H1 (cell line): ENCODE measurements around the gene ABHD8. TPM values are rescaled to one million over a fixed set of nuclear protein-coding genes. Genes with fewer than 3 reads are reported as not detected.

Experiments used
- CTCF ChIA-PET: fragments of 300-600 bp; sonication (Branson Sonifier 250); formaldehyde crosslinking; loops from one replicate; lab custom pipeline; 2021; ENCODE audit not compliant: partially characterized antibody; lab: Charles Lee
- POLR2A ChIA-PET: fragments of 300-600 bp; sonication (Branson Sonifier 250); formaldehyde crosslinking; loops from one replicate; lab custom pipeline; 2021; ENCODE audit warnings: inconsistent platforms; ENCODE audit not compliant: partially characterized antibody; lab: Charles Lee
- DNase-seq, 2 experiments: peaks; one replicate each; pipeline versions ENCODE4 v3.0.0 to v3.0.0-alpha.2; 2010 to 2022; ENCODE audit warnings: low spot score in 2 of 2, low read depth in 1 of 2, mixed read lengths in 1 of 2
- FAIRE-seq: peaks from 2 replicates; lab custom pipeline; 2011; peaks lifted over from hg19 to GRCh38; lab: Jason Lieb, UNC
- H2AFZ ChIP-seq: 2 replicates; pipeline ENCODE4 v1.8.1; 2012; ENCODE audit warnings: low read length, inconsistent platforms
- H2AK5ac ChIP-seq: 2 replicates; pipeline ENCODE4 v1.6.1; 2013; ENCODE audit warnings: low read depth, low read length
- H2BK120ac ChIP-seq: replicated peaks from 2 replicates; pipeline ENCODE3; 2013; ENCODE audit warnings: low read depth, low read length, inconsistent platforms
- H2BK12ac ChIP-seq: 2 replicates; pipeline ENCODE4 v1.6.1; 2013; ENCODE audit warnings: low read depth, low read length
- H2BK15ac ChIP-seq: 2 replicates; pipeline ENCODE4 v1.6.1; 2013; ENCODE audit warnings: low read length
- H2BK20ac ChIP-seq: 2 replicates; pipeline ENCODE4 v1.6.1; 2013; ENCODE audit warnings: low read length
- H2BK5ac ChIP-seq: 2 replicates; pipeline ENCODE4 v1.6.1; 2013; ENCODE audit warnings: low read depth, low read length
- H3K14ac ChIP-seq: 2 replicates; pipeline ENCODE4 v1.6.1; 2013; ENCODE audit warnings: inconsistent platforms; ENCODE audit not compliant: insufficient read length
- H3K18ac ChIP-seq: 2 replicates; pipeline ENCODE4 v1.6.1; 2013; ENCODE audit warnings: low read length; ENCODE audit errors: extremely low read depth
- H3K23ac ChIP-seq: 2 replicates; pipeline ENCODE4 v1.6.1; 2013; ENCODE audit warnings: inconsistent platforms; ENCODE audit not compliant: insufficient read length
- H3K23me2 ChIP-seq: 2 replicates; pipeline ENCODE4 v1.6.1; 2013; ENCODE audit warnings: low read depth, low read length
- H3K27ac ChIP-seq: 2 replicates; pipeline ENCODE4 v1.6.1; 2011; ENCODE audit warnings: low read depth, low read length, inconsistent platforms
- H3K27me3 ChIP-seq, 4 experiments: replicated peaks in 1 of 4; 1 replicate in 1 of 4; 2 replicates in 3 of 4; pipeline versions ENCODE4 v1.6.1 to v1.8.1; 2011 to 2013; ENCODE audit warnings: low read length in 3 of 4, mild to moderate bottlenecking in 3 of 4, inconsistent platforms in 2 of 4, mixed read lengths in 2 of 4, moderate library complexity in 1 of 4; ENCODE audit not compliant: control insufficient read depth in 3 of 4, insufficient read depth in 3 of 4; ENCODE audit errors: extremely low read depth in 1 of 4
- H3K36me3 ChIP-seq, 4 experiments: 2 replicates each; pipeline versions ENCODE4 v1.6.1 to v1.8.1; 2011 to 2013; ENCODE audit warnings: mild to moderate bottlenecking in 4 of 4, low read length in 3 of 4, moderate library complexity in 2 of 4, control low read depth in 1 of 4, inconsistent platforms in 1 of 4; ENCODE audit not compliant: insufficient read depth in 4 of 4, control insufficient read depth in 2 of 4
- H3K4ac ChIP-seq: replicated peaks from 2 replicates; pipeline ENCODE3; 2013; ENCODE audit warnings: low read length, low read depth, mixed read lengths, inconsistent platforms; ENCODE audit not compliant: insufficient read length
- H3K4me1 ChIP-seq, 4 experiments: replicated peaks in 1 of 4; 1 replicate in 1 of 4; 2 replicates in 3 of 4; pipeline versions ENCODE4 v1.6.1 to v1.8.1; 2011 to 2013; ENCODE audit warnings: low read length in 3 of 4, inconsistent platforms in 2 of 4, mixed read lengths in 1 of 4; ENCODE audit not compliant: insufficient read depth in 4 of 4, control insufficient read depth in 3 of 4
- H3K4me2 ChIP-seq, 2 experiments: 2 replicates each; pipeline versions ENCODE4 v1.6.1 to v1.8.1; 2011 to 2013; ENCODE audit warnings: low read depth in 2 of 2, low read length in 2 of 2, control low read depth in 1 of 2, inconsistent platforms in 1 of 2, mild to moderate bottlenecking in 1 of 2; ENCODE audit not compliant: insufficient read depth in 1 of 2
- H3K4me3 ChIP-seq, 4 experiments: fragments of 200-600, 300-600 bp in 1 of 4; sonication (generic), shearing (Covaris generic), sonication (Bioruptor Twin) in 1 of 4; 2 replicates each; pipeline versions ENCODE4 v1.5.1 to v1.8.1; 2011 to 2016; ENCODE audit warnings: low read length in 4 of 4, low read depth in 3 of 4, control low read depth in 2 of 4, inconsistent platforms in 2 of 4, mild to moderate bottlenecking in 2 of 4, mixed read lengths in 1 of 4, moderate library complexity in 1 of 4; ENCODE audit not compliant: insufficient read depth in 2 of 4; ENCODE audit errors: extremely low read depth in 1 of 4
- H3K56ac ChIP-seq: replicated peaks from 2 replicates; pipeline ENCODE3; 2013; ENCODE audit warnings: low read depth, mild to moderate bottlenecking, mixed read lengths, low read length, inconsistent platforms; ENCODE audit not compliant: insufficient read length
- H3K79me1 ChIP-seq: 2 replicates; pipeline ENCODE4 v1.6.1; 2013; ENCODE audit warnings: low read depth, low read length, control low read depth
- H3K79me2 ChIP-seq, 2 experiments: 2 replicates each; pipeline versions ENCODE4 v1.6.1 to v1.8.1; 2012 to 2013; ENCODE audit warnings: low read length in 2 of 2, mild to moderate bottlenecking in 2 of 2, inconsistent platforms in 1 of 2; ENCODE audit not compliant: insufficient read depth in 2 of 2, control insufficient read depth in 1 of 2
- H3K9ac ChIP-seq, 4 experiments: replicated peaks in 1 of 4; 1 replicate in 1 of 4; 2 replicates in 3 of 4; pipeline versions ENCODE4 v1.6.1 to v1.8.1; 2011 to 2013; ENCODE audit warnings: low read depth in 3 of 4, low read length in 3 of 4, control low read depth in 2 of 4, mild to moderate bottlenecking in 2 of 4, moderate library complexity in 2 of 4, inconsistent platforms in 1 of 4; ENCODE audit errors: extremely low read depth in 1 of 4
- H3K9me3 ChIP-seq, 2 experiments: 2 replicates each; pipeline versions ENCODE4 v1.6.1 to v1.8.1; 2012 to 2013; ENCODE audit warnings: mild to moderate bottlenecking in 2 of 2, moderate library complexity in 2 of 2, control low read depth in 1 of 2, inconsistent platforms in 1 of 2, low read depth in 1 of 2, low read length in 1 of 2, mixed read lengths in 1 of 2; ENCODE audit not compliant: insufficient read depth in 2 of 2
- H4K20me1 ChIP-seq, 2 experiments: replicated peaks in 1 of 2; 2 replicates each; pipeline versions ENCODE3 to v1.8.1; 2011 to 2013; ENCODE audit warnings: inconsistent platforms in 2 of 2, low read length in 2 of 2, mild to moderate bottlenecking in 1 of 2; ENCODE audit not compliant: insufficient read depth in 2 of 2, control insufficient read depth in 1 of 2
- H4K5ac ChIP-seq: 2 replicates; pipeline ENCODE4 v1.6.1; 2013; ENCODE audit warnings: low read length, low read depth, mixed read lengths, inconsistent platforms; ENCODE audit not compliant: insufficient read length
- H4K8ac ChIP-seq: 2 replicates; pipeline ENCODE4 v1.8.0; 2013; ENCODE audit warnings: mild to moderate bottlenecking, moderate library complexity, low read length, inconsistent platforms; ENCODE audit not compliant: insufficient read depth; ENCODE audit errors: extremely low read depth
- H4K91ac ChIP-seq: replicated peaks from 2 replicates; pipeline ENCODE3; 2013; ENCODE audit warnings: low read length, mixed read lengths, inconsistent platforms; ENCODE audit not compliant: insufficient read length
- BRCA1 ChIP-seq: IDR thresholded peaks from 2 replicates; pipeline ENCODE4 v1.6.1; 2012; ENCODE audit warnings: low read depth, low read length, improper control_type of control experiment
- EGR1 ChIP-seq: IDR thresholded peaks from 2 replicates; pipeline ENCODE4 v1.6.1; 2011; ENCODE audit warnings: low read depth, low read length, borderline replicate concordance
- HDAC6 ChIP-seq: IDR thresholded peaks from one replicate; pipeline ENCODE4 v1.7.1; 2012; ENCODE audit warnings: low read depth, mild to moderate bottlenecking, inconsistent platforms, low read length, moderate library complexity
- NANOG ChIP-seq: IDR thresholded peaks from 2 replicates; pipeline ENCODE4 v1.6.1; 2011; ENCODE audit warnings: low read length, low read depth, mild to moderate bottlenecking, inconsistent platforms; ENCODE audit not compliant: insufficient read depth, poor library complexity, severe bottlenecking
- POLR2A ChIP-seq, 2 experiments: IDR thresholded peaks; 1 replicate in 1 of 2; 2 replicates in 1 of 2; pipeline ENCODE4 v1.6.1; 2011; ENCODE audit warnings: low read depth in 2 of 2, low read length in 2 of 2, mild to moderate bottlenecking in 2 of 2; ENCODE audit errors: control extremely low read depth in 1 of 2
- POLR2AphosphoS5 ChIP-seq: IDR thresholded peaks from 2 replicates; pipeline ENCODE4 v1.6.1; 2011; ENCODE audit warnings: low read depth, low read length
- RFX5 ChIP-seq: IDR thresholded peaks from 2 replicates; pipeline ENCODE4 v1.6.1; 2011; ENCODE audit warnings: low read depth, low read length, improper control_type of control experiment, borderline replicate concordance
- SP1 ChIP-seq: IDR thresholded peaks from 2 replicates; pipeline ENCODE4 v1.6.1; 2011; ENCODE audit warnings: low read depth, low read length
- SP4 ChIP-seq: IDR thresholded peaks from 2 replicates; pipeline ENCODE4 v1.6.1; 2012; ENCODE audit warnings: low read length, inconsistent platforms
- USF2 ChIP-seq: IDR thresholded peaks from 2 replicates; pipeline ENCODE4 v1.6.1; 2011; ENCODE audit warnings: low read length, improper control_type of control experiment
- WGBS, 2 experiments: shearing (Covaris generic) in 1 of 2; methylation state at CpG; one replicate each; pipeline versions ENCODE4 v1.1.6 to v1.1.7; 2013 to 2015; ENCODE audit warnings: low lambda C conversion rate in 2 of 2, mixed read lengths in 2 of 2, inconsistent platforms in 1 of 2, low coverage in 1 of 2, missing lambda C conversion rate in 1 of 2; ENCODE audit not compliant: insufficient replicate concordance in 2 of 2, insufficient coverage in 1 of 2, insufficient read length in 1 of 2; ENCODE audit errors: extremely low coverage in 1 of 2, missing lambda C conversion rate in 1 of 2; 5-methylcytosine and 5-hydroxymethylcytosine counted together
- polyA plus RNA-seq, 7 experiments: library from polyadenylated mRNA; depleted of rRNA in 3 of 7; stranded (reverse) in 5 of 7; unstranded in 2 of 7; fragments of >200 nt in 5 of 7; fragments of 200-250 nt in 2 of 7; gene quantifications; 1 replicate in 5 of 7; 2 replicates in 1 of 7; 4 replicates in 1 of 7; pipeline versions ENCODE4 v1.2.1 to v1.2.3, GENCODE V29; 2011 to 2013; ENCODE audit warnings: missing spikeins in 2 of 7, mixed read lengths in 2 of 7
- total RNA-seq: library from RNA; stranded (reverse); fragmentation: NEBNext Ultra II Directional; extraction: Animal tissue kit (Norgen Biotek cat#: 25700); gene quantifications from 2 replicates; pipeline ENCODE4 v1.2.1, GENCODE V29; 2021

The ABHD8 gene
- total and polyA plus RNA-seq, 2 of the 8 experiments (the other 6 are each of a cell fraction or from before 2014, with no cell fraction given): 11.3 to 18.7 TPM

DNA sequence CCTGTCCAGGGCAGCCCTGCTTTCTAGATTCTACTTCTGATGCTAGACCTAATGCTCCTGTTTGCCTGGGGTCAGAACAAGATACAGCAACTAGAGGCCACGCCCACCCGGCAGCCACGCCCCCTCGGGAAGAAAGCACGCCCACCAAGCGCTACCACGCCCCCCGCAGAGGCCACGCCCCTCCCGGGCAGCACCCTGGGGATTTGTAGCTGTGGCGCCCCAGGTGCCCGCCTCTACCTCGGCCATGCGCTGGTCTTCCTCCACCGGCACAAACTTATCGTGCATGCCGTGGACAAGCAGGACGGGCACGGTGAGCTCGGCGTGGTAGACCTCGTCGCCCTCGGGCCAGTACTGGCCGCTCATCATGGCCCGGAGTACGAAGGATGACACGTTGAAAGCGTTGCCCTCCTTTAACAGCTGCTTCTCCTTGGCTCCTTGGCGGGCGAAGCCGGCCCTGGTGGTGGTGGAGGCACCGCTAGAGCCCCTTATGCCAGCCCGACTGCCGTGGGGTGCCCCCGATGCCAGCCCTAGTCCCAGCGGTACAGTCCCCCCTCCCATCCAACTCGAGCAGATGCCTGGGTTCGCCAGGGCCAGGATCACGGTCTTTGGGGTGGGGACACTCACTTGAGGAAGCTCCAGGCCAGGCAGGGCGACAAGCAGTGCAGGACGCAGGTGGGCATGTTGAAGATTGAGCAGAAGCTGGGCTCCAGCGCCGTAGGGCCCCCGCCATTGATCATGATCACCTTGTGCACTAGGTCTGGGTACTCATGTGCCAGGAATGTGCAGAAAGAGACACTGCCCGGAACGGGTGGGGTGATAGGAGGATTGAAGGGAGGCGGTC is 9.0 kb downstream of the ABHD8 start:
- POLR2A ChIA-PET: interaction anchor here (0.8 to 2.3 kb wide), 10 partner anchors 11 to 74 kb away, joined by 3 to 9 read pairs (median 3); partner anchors contain the start of genes BABAM1, DDA1 and MRPL34
- H3K4me1 ChIP-seq: peaks cover 0 to 5% (median 4%) of the 10 kb centered on the region in 4 experiments; a peak in 5 of 7 replicates
- peaks cover 0 to 3% of the 10 kb centered on the region in 2 experiments; a peak in 1 of 4 replicates for H3K9me3 ChIP-seq
- H4K91ac ChIP-seq: no peak overlapping the region
- FAIRE-seq (peak; percentile 42), DNase-seq (peak in 1 of 2 experiments; percentile 99)
- peak overlapping the region; percentile 47 for H4K5ac ChIP-seq
- H3K56ac ChIP-seq: no peak overlapping the region
- no peak overlapping the region for H3K14ac ChIP-seq
- H3K9ac ChIP-seq: no peak overlapping the region
- H3K27me3 ChIP-seq: no peaks in the 10 kb centered on the region
- H2AFZ ChIP-seq: no peak overlapping the region
- H2AK5ac ChIP-seq: peak overlapping the region; percentile 87; the same call in 1 of the 2 replicates
- H3K36me3 ChIP-seq: peaks cover 0 to 14% (median 6%) of the 10 kb centered on the region in 4 experiments; a peak in 4 of 8 replicates
- peaks cover 0 to 8% of the 10 kb centered on the region in 2 experiments for H4K20me1 ChIP-seq
- H3K79me1 ChIP-seq: peaks cover 7% of the 10 kb centered on the region
- peak overlapping the region; percentile 59; the same call in 1 of the 2 replicates for H4K8ac ChIP-seq
- peak overlapping the region; percentile 65; the same call in 1 of the 2 replicates for H2BK15ac ChIP-seq
- H3K4me2 ChIP-seq: peak overlapping the region; percentile 37 to 49
- peak overlapping the region; percentile 75; the same call in 1 of the 2 replicates for H2BK12ac ChIP-seq
- H3K23me2 ChIP-seq: peaks cover 5% of the 10 kb centered on the region; the same call in 1 of the 2 replicates
- peaks cover 0 to 6% of the 10 kb centered on the region in 2 experiments; a peak in 1 of 4 replicates for H3K79me2 ChIP-seq
- H3K18ac ChIP-seq: no peak overlapping the region
- no peak overlapping the region for H2BK120ac ChIP-seq
- no peak overlapping the region for H3K4ac ChIP-seq
- no peak overlapping the region for H2BK20ac ChIP-seq
- peak overlapping the region; percentile 9; the same call in 1 of the 2 replicates for H3K27ac ChIP-seq
- peak overlapping the region; percentile 35; the same call in 1 of the 2 replicates for H2BK5ac ChIP-seq
- H3K23ac ChIP-seq: no peak overlapping the region
- 70% methylated on average over 45 of the region's 48 CpGs; no CpG with 5 or more reads in 1 of the 2 experiments for WGBS, 2 experiments
- CTCF ChIA-PET: interaction anchor here (0.7 to 2.2 kb wide), 8 partner anchors 11 to 92 kb away, joined by 3 to 11 read pairs (median 4); partner anchors contain the start of genes ANKLE1, MRPL34 and USHBP1
- peak overlapping the region in 1 of 4 experiments; percentile 67; a peak in 1 of 8 replicates for H3K4me3 ChIP-seq
- peak; percentile 37; the same call in 1 of the 2 replicates for TF ChIP-seq EGR1
- TF ChIP-seq USF2: no peak
- TF ChIP-seq NANOG: no peak
- TF ChIP-seq BRCA1: no peak
- TF ChIP-seq SP4: peak; percentile 83; the same call in 1 of the 2 replicates
- TF ChIP-seq POLR2AphosphoS5: 0 out of 2 replicates have a peak, but pooled peaks have one; percentile 24
- TF ChIP-seq HDAC6: no peak
- no peak for TF ChIP-seq RFX5
- no peak for TF ChIP-seq POLR2A (IDR thresholded peaks at IDR 0.05; ENCODE audit: control extremely low read depth in 1 of 2, low read depth in 2 of 2, low read length in 2 of 2)
- peak; percentile 74; the same call in 1 of the 2 replicates for TF ChIP-seq SP1
